AG08396 (cell line): ENCODE measurements around the gene NT5C2.
A peak's percentile ranks its signal among the peaks of the same experiment; 100 is the strongest.
"Not testable (repeated sequence)": the region's sequence is repeated elsewhere in the genome, so short reads cannot be mapped to it uniquely, and the experiment has no call there.

Experiments
- DNase-seq: peaks from one replicate; pipeline ENCODE4 v3.0.0; 2012; ENCODE audit warnings: low spot score, mixed read lengths

The NT5C2 gene

GRCh38 chr10:103193107-103193819 is at the start of gene NT5C2:
NT5C2 (minus strand) TSS chr10:103193272; CDS start chr10:103174958, 18,314 bp downstream.
- DNase-seq = peak; percentile 90

- DNase-seq = peak; percentile 42
These were observed 48.4 kb upstream of the NT5C2 start for GRCh38 chr10:103241262-103242011.

- DNase-seq = peak; percentile 47
These were observed 45.6 kb upstream of the NT5C2 start for GRCh38 chr10:103238506-103239252.

GRCh38 chr10:103235775-103236174 is 42.7 kb upstream of the NT5C2 start:
- no peak for DNase-seq

DNA sequence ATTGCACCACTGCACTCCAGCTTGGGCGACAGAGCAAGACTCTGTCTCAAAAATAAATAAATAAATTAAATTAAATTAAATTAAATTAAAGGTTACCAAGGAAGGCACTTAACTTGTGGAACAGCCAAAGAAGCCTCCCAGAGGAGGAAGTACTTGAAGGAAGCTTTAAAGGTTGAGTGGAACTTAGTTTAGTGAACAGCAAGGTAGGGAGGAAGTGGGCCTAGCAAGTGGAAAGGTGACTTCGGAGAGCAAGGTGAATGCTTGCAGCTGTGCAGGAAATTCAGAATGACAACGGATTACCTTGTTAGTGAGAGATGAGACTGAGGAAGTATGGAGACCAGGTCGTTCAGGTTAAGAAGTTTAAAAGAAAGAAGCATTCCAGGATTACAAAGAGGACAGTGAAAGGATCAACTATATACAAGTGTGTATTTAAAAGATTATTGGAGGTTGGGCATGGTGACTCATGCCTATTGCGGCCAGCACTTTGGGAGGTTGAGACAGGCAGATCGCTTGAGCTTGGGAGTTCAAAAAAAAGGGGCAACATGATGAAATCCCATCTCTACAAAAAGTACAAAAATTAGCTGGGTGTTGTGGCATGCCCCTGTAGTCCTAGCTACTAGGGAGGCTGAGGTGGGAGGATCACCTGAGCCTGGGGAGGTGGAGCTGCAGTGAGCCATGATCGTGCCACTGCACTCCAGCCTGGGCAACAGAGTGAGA is 39.9 kb upstream of the NT5C2 start:
- no peak for DNase-seq

DNA sequence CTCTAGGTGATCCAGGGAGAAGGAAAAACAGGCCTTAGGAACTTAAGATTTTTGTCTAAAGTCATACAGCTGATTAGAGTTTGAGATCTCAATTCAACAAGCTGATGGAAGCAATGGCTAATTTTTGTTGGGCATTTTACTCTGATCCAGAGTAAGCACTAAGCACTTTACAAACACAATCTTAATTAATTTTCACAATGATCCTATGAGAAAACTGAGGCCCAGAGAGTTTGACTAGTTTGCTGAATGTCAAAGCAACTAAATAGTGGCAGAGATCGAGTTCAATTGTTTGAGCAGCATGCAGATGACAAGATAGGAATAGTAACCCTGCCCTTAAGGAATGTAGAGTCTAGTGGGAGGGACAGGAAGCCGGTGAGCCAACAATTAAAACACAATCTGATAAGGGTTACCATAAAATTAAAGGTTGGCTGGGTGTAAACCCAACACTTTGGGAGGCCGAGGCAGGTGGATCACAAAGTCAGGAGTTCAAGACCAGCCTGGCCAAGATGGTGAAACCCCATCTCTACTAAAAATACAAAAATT is 39.1 kb upstream of the NT5C2 start:
- DNase-seq = no peak

DNA sequence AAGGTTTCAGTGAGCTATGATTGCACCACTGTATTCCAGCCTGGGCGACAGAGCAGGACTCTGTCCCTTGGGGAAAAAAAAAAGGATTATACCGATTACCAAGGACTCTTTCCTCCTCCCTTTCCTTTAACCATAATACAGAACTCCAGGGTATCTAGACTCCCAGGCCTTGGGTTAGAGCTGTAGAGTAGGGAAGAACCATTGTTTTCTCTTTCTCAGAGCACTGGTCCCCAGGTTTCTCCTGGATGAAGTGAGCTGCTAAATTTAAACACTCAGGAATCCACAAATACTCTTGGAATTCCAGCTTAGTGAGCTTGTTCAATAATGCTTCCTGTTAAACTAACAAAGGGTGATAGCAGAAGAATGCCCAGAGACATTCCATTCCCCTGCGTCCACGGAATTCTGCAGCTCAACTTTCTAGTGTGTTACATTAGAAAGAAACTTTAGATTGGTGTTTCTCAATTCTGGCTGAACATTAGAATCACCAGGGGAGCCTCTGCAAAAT is 38.0 kb upstream of the NT5C2 start:
- peak; percentile 73 for DNase-seq

GRCh38 chr10:103227416-103227815 is 34.3 kb upstream of the NT5C2 start:
- no peak for DNase-seq

DNA sequence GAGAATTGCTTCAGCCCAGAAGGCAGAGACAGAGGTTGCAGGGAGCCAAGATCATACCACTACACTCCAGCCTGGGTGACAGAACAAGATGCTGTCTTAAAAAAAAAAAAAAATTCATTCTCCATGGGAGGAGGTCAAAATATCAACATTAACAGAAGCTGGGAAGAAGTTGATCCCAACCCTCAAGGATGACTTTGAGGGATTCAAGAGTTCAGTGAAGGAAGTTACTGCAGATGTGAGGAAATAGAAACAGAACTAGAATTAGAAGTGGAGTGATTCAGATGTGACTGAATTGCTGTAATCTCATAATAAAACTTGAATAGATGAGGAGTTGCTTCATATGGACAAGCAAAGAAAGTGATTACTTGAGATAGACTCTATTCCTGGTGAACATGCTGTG is 32.9 kb upstream of the NT5C2 start:
- no peak for DNase-seq

GRCh38 chr10:103224721-103225120 is 31.6 kb upstream of the NT5C2 start:
- not testable (repeated sequence) for DNase-seq

GRCh38 chr10:103224133-103224532 is 31.1 kb upstream of the NT5C2 start:
- no peak for DNase-seq

GRCh38 chr10:103216362-103216761 is 23.3 kb upstream of the NT5C2 start:
- DNase-seq = not testable (repeated sequence)

GRCh38 chr10:103215601-103216000 is 22.5 kb upstream of the NT5C2 start:
- DNase-seq = no peak

- not testable (repeated sequence) for DNase-seq
These were observed 17.2 kb upstream of the NT5C2 start for GRCh38 chr10:103210262-103210661.

- DNase-seq = not testable (repeated sequence)
These were observed 14.6 kb upstream of the NT5C2 start for GRCh38 chr10:103207643-103208042.

DNA sequence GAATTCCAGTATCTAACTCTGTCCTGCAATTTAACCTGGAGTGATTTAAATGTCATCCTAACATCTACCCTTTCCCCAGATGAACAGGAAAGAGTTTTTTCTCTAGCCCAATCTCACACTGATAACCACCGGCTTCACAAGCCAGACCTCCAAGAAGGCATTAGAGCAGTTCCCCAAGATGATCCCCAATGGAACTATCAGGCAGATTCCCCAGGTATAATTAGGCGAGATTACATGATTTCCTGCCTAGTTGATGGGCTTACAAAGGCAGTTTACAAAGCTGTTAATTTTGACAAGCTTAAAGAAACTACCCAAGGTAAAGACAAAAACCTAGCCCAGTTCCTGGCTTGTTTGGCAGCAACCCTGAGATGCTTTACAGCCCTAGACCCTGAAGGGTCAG is 14.1 kb upstream of the NT5C2 start:
- no peak for DNase-seq

- not testable (repeated sequence) for DNase-seq
These were observed 13.6 kb upstream of the NT5C2 start for GRCh38 chr10:103206715-103207114.

DNA sequence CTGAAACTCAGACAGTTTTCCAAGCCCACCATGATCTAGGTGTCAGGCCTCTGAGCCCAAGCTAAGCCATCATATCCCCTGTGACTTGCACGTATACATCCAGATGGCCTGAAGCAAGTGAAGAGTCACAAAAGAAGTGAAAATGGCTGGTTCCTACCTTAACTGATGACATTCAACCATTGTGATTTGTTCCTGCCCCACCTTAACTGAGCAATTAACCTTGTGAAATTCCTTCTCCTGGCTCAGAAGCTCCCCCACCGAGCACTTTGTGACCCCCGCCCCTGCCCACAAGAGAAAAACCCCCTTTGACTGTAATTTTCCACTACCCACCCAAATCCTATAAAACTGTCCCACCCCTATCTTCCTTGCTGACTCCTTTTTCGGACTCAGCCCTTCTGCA is 12.3 kb upstream of the NT5C2 start:
- DNase-seq = not testable (repeated sequence)

DNA sequence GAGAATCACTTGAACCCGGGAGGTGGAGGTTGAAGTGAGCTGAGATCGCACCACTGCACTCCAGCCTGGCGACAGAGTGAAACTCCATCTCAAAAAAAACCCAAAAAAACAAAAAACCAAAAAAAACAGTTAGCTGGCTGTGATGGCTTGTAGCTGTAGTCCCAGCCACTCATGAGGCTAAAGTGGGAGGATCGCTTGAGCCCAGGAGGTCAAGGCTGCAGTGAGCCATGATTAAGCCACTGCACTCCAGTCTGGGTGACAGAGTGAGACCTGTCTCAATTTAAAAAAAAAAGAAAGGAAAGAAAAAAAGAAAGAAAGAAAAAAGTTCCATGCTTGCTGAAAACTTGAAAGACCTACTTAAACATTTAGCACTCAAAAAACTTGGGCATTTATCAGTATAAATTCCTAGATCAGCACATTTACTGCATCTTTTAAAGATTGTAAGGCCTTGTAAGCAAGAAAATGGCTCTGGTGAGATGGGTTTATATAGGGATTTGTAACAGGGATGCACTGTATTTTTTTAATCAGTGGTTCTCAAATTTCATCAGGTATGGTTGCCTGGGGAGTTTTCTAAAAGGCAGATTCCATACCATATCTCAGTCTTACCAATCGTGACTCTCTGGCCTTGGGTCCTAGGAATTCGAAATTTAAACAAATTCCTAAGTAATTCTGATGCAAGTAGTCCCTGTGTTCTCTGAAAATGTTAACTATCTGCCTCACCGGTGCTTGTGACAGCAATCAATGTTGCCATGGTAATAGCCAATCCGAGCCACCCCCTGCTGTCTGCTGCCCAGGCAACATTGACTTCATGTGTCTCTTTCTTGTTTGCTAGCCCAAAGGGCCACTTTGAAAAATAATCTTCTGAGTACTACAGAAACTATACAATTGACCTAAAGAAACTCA is 11.5 kb upstream of the NT5C2 start:
- DNase-seq = peak; percentile 54

DNA sequence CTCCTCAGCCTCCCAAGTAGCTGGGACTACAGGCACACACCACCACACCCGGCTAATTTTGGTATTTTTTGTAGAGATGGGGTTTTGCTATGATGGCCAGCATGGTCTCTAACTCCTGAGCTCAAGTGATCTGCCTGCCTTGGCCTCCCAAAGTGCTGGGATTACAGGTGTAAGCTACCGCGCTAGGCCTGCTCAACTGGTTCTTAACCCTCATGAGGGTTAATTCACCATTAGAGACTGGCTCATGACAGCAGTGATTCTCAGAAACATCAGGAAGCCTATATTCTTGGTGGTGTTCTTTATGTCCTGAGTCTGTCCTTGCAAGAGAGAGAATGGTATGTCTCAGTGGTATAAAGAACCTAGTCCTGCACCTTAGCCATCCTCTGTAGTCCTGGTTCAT is 10.4 kb upstream of the NT5C2 start:
- no peak for DNase-seq
